Measurements from ENCODE around the gene LRRC63.

Gene LRRC63

GRCh38 chr13:46198696-46199193 lies 13.0 kb upstream of the LRRC63 start:
- Histone ChIP-seq H3K27ac (replicated peaks) (no peak overlapping the region), H3K27me3 (ENCODE audit: insufficient read depth, poor library complexity, severe bottlenecking) (no peaks in the 10 kb centered on the region), H3K4me3 (replicated peaks; ENCODE audit: insufficient read depth, low read length) (no peak overlapping the region)
- TF ChIP-seq REST (IDR thresholded peaks at IDR 0.05; ENCODE audit: insufficient replicate concordance, low read depth) (no peak), POLR2AphosphoS5 (IDR thresholded peaks at IDR 0.05; ENCODE audit: low read depth) (no peak), CTCF (IDR thresholded peaks at IDR 0.05; ENCODE audit: insufficient read depth, low read length) (no peak), SPI1 (IDR thresholded peaks at IDR 0.05; ENCODE audit: borderline replicate concordance, low read depth) (no peak), GABPA (IDR thresholded peaks at IDR 0.05; ENCODE audit: low read depth) (no peak)
- DNase-seq (ENCODE audit: low read depth in 1 of 2, low spot score in 1 of 2) = no peak

GRCh38 chr13:46202188-46202795 lies 9.4 kb upstream of the LRRC63 start:
- Histone ChIP-seq H3K27me3 (ENCODE audit: insufficient read depth, poor library complexity, severe bottlenecking) (no peaks in the 10 kb centered on the region), H3K4me3 (replicated peaks; ENCODE audit: insufficient read depth, low read length) (no peak overlapping the region), H3K27ac (replicated peaks) (no peak overlapping the region)
- TF ChIP-seq CTCF (IDR thresholded peaks at IDR 0.05; ENCODE audit: insufficient read depth, low read length) = no peak
- no peak for TF ChIP-seq POLR2AphosphoS5 (IDR thresholded peaks at IDR 0.05; ENCODE audit: low read depth)
- TF ChIP-seq REST (IDR thresholded peaks at IDR 0.05; ENCODE audit: insufficient replicate concordance, low read depth) = no peak
- no peak for TF ChIP-seq SPI1 (IDR thresholded peaks at IDR 0.05; ENCODE audit: borderline replicate concordance, low read depth)
- TF ChIP-seq GABPA (IDR thresholded peaks at IDR 0.05; ENCODE audit: low read depth) = no peak
- DNase-seq (ENCODE audit: low read depth in 1 of 2, low spot score in 1 of 2) = no peak

- DNase-seq (ENCODE audit: low read depth in 1 of 2, low spot score in 1 of 2) = no peak
- TF ChIP-seq GABPA (IDR thresholded peaks at IDR 0.05; ENCODE audit: low read depth) (no peak), SPI1 (IDR thresholded peaks at IDR 0.05; ENCODE audit: borderline replicate concordance, low read depth) (no peak), CTCF (IDR thresholded peaks at IDR 0.05; ENCODE audit: insufficient read depth, low read length) (no peak), REST (IDR thresholded peaks at IDR 0.05; ENCODE audit: insufficient replicate concordance, low read depth) (no peak), POLR2AphosphoS5 (IDR thresholded peaks at IDR 0.05; ENCODE audit: low read depth) (no peak)
- no peaks in the 10 kb centered on the region for H3K27me3 ChIP-seq (ENCODE audit: insufficient read depth, poor library complexity, severe bottlenecking)
- H3K27ac ChIP-seq (replicated peaks) = no peak overlapping the region
- no peak overlapping the region for H3K4me3 ChIP-seq (replicated peaks; ENCODE audit: insufficient read depth, low read length)
Measured at GRCh38 chr13:46202966-46203365, 8.8 kb upstream of the LRRC63 start.

Data from HL-60 (cell line).